Nephron (organoid): Measurements from ENCODE around the gene P2RX2.
A peak's percentile ranks its signal among the peaks of the same experiment; 100 is the strongest.

ENCODE experiments used
- H3K27ac Mint-ChIP-seq, 3 experiments: 2 replicates each; pipeline ENCODE4 v1.8.0; 2020; ENCODE audit warnings: mixed read lengths in 3 of 3, mild to moderate bottlenecking in 2 of 3, moderate library complexity in 1 of 3
- H3K27me3 Mint-ChIP-seq: 2 replicates; pipeline ENCODE4 v1.8.0; 2021; ENCODE audit warnings: low read depth, mild to moderate bottlenecking, moderate library complexity, mixed read lengths
- H3K36me3 Mint-ChIP-seq: 2 replicates; pipeline ENCODE4 v1.8.0; 2020; ENCODE audit warnings: low read depth, mixed read lengths
- H3K4me1 Mint-ChIP-seq: 2 replicates; pipeline ENCODE4 v1.8.0; 2020; ENCODE audit warnings: mixed read lengths
- H3K4me3 Mint-ChIP-seq, 3 experiments: 2 replicates each; pipeline ENCODE4 v1.8.0; 2020; ENCODE audit warnings: mild to moderate bottlenecking in 3 of 3, mixed read lengths in 3 of 3, moderate library complexity in 2 of 3
- H3K9me3 Mint-ChIP-seq: 2 replicates; pipeline ENCODE4 v1.8.0; 2020; ENCODE audit warnings: mixed read lengths
- TF ChIP-seq, protein P1 (sequence below), 3 experiments: fragments of 200-600 bp; sonication (generic); IDR thresholded peaks; one replicate each; pipeline ENCODE4 v1.5.0; 2021; ENCODE audit warnings: antibody characterized with exemption in 3 of 3; ENCODE audit not compliant: unreplicated experiment in 3 of 3

P2RX2 gene

DNA sequence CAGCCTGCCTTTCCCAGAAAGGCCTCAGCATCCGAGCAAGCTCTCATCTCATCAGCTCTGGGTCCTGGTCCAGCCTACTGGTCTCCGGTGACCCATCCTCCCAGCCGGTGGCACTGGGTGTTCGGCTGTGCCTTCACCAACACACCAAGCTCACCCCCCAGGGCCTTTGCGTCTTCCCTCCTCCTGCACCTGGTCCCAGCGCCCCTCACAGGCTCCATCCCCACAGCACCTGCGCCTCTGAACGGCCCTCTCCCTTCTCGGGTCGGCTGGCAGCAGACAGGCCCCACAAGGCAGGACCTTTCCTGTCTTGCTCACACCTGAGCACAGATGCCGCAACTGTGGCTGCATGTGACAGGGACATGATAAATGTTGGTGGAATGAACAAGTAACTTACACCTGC is 13.1 kb downstream of the P2RX2 start:
- Mint-ChIP-seq H3K4me3 (no peak overlapping the region), H3K4me1 (no peaks in the 10 kb centered on the region), H3K27me3 (peaks cover 4% of the 10 kb centered on the region), H3K9me3 (no peaks in the 10 kb centered on the region), H3K27ac (no peak overlapping the region), H3K36me3 (peaks cover 77% of the 10 kb centered on the region)
- TF ChIP-seq, protein P1, sequence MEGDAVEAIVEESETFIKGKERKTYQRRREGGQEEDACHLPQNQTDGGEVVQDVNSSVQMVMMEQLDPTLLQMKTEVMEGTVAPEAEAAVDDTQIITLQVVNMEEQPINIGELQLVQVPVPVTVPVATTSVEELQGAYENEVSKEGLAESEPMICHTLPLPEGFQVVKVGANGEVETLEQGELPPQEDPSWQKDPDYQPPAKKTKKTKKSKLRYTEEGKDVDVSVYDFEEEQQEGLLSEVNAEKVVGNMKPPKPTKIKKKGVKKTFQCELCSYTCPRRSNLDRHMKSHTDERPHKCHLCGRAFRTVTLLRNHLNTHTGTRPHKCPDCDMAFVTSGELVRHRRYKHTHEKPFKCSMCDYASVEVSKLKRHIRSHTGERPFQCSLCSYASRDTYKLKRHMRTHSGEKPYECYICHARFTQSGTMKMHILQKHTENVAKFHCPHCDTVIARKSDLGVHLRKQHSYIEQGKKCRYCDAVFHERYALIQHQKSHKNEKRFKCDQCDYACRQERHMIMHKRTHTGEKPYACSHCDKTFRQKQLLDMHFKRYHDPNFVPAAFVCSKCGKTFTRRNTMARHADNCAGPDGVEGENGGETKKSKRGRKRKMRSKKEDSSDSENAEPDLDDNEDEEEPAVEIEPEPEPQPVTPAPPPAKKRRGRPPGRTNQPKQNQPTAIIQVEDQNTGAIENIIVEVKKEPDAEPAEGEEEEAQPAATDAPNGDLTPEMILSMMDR (IDR thresholded peaks at IDR 0.05; ENCODE audit: unreplicated experiment in 3 of 3): no peak

DNA sequence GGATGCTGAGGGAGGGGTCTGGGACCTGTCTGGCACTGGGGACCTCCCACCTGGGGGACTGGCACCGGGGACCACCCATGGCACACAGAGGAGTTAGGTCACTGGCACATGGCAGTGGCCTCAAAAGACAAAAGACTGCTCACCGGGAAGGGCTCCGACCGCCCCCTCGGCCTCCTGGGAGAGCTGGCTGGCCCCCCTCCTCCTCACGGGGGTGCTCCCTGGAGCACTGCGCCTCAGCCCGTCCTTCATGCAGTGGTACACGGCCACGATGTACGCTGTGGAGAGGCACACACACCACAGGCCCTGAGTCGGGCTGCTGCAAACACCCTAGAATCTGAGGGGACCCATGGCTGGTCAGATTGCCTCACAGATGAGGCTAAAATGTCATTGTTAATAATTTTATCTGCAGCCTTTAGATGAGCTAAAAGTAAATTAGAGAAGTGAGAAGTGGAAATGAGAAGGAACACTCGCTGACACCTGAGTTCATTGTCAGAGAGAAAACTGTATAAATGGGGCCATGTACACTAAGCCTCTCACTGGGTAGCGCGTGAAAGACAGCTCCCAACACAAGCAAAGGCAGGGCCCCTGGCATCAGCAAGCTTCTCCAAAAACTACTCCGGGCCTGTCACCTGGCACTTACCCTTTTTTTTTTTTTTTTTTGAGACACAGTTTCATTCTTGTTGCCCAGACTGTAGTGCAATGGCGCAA is 14.1 kb downstream of the P2RX2 start:
- TF ChIP-seq, protein P1 (IDR thresholded peaks at IDR 0.05; ENCODE audit: unreplicated experiment in 3 of 3): no peak
- Mint-ChIP-seq H3K4me1 (no peaks in the 10 kb centered on the region), H3K27ac (no peak overlapping the region), H3K4me3 (no peak overlapping the region), H3K27me3 (peaks cover 4% of the 10 kb centered on the region), H3K9me3 (no peaks in the 10 kb centered on the region), H3K36me3 (peaks cover 86% of the 10 kb centered on the region)

DNA sequence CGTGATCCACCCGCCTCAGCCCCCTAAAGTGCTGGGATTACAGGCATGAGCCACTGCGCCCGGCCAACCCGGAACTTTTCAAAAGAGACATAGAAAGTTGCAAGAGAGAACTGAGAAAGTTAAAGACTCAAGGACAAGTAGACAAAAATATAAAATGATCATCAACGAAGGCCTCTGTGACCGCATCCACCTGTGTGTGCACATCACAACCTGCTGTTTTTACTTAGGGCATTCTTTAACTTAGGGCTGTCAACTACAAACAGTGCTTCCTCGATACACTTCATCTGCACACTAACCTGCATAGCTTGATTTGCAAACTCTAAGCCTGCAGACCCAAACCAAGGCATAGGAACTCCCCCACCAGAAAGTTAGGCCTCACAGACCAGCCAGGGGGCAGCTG is 14.8 kb downstream of the P2RX2 start:
- TF ChIP-seq, protein P1 (IDR thresholded peaks at IDR 0.05; ENCODE audit: unreplicated experiment in 3 of 3): no peak
- H3K4me1 Mint-ChIP-seq: no peaks in the 10 kb centered on the region
- peak overlapping the region in 1 of 3 experiments; percentile 78 for H3K27ac Mint-ChIP-seq
- H3K36me3 Mint-ChIP-seq: peaks cover 92% of the 10 kb centered on the region
- H3K9me3 Mint-ChIP-seq: no peaks in the 10 kb centered on the region
- H3K4me3 Mint-ChIP-seq: no peak overlapping the region
- H3K27me3 Mint-ChIP-seq: peaks cover 4% of the 10 kb centered on the region

DNA sequence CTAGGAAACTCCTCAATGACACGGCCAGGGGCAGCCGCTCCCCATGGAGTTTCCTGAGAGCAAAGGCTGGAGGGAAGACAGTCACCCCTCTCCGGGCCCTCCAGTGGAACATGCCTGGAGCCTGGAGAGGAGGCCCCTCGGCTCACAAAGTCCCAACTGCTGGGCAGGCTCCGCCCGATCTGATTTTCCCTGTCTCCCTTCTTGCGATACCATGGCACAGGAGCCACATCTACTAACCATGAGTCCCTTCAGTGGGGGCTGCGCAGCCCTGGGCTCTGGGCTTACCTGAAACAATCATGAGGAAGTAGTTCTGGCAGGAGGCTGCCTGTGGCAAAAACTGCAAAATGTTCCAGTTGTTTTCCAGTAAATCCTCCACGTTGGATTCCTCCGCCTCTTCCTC is 15.3 kb downstream of the P2RX2 start:
- Mint-ChIP-seq H3K4me1 (peaks cover 5% of the 10 kb centered on the region), H3K27ac (peak overlapping the region in 1 of 3 experiments; percentile 78), H3K9me3 (no peaks in the 10 kb centered on the region), H3K4me3 (no peak overlapping the region), H3K27me3 (peaks cover 4% of the 10 kb centered on the region), H3K36me3 (peaks cover 92% of the 10 kb centered on the region)
- TF ChIP-seq, protein P1 (IDR thresholded peaks at IDR 0.05; ENCODE audit: unreplicated experiment in 3 of 3): no peak

DNA sequence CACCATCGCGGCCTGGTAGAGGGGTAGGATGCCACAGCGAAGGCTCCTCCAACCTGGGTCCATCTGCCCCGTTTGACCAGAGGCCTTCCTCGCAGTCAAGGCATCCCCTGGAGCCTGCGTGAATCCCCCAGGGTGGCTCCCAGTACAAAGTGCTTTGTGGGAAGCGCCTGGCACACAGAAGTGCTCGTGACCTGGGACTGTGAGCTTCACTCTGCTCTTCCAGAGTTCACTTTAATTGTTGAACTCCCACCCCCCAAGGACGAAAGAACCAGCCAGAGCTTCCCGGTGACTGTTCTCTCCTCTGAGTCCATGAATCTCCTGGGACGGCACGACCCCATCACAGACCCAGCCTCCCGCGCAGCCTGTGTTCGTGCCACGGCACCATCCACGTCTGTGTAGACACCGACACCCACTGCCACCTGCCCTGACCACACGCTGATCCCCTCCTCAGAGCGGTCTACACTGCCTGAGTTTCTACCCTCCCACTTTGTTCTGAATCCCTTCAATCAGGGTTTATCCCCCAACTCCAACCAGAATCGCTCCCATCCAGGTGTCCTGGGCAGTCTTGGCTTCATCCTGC is 15.9 kb downstream of the P2RX2 start:
- Mint-ChIP-seq H3K9me3 (no peaks in the 10 kb centered on the region), H3K36me3 (peaks cover 90% of the 10 kb centered on the region), H3K27me3 (peaks cover 4% of the 10 kb centered on the region), H3K4me3 (no peak overlapping the region), H3K27ac (peak overlapping the region in 1 of 3 experiments; percentile 68), H3K4me1 (peaks cover 7% of the 10 kb centered on the region)
- TF ChIP-seq, protein P1 (IDR thresholded peaks at IDR 0.05; ENCODE audit: unreplicated experiment in 3 of 3): no peak
